H1 (cell line): ENCODE measurements around the gene EIF2AK2. TPM values are rescaled to one million over a fixed set of nuclear protein-coding genes. Genes with fewer than 3 reads are reported as not detected.

ENCODE experiments used
- EGR1 ChIP-seq: IDR thresholded peaks from 2 replicates; pipeline ENCODE4 v1.6.1; 2011; ENCODE audit warnings: low read depth, low read length, borderline replicate concordance
- EZH2 ChIP-seq: fragments of 200-600 bp; sonication (generic); IDR thresholded peaks from 2 replicates; pipeline ENCODE4 v1.7.1; 2012; ENCODE audit warnings: low read depth, mild to moderate bottlenecking, moderate library complexity, low read length, inconsistent platforms; ENCODE audit not compliant: severe bottlenecking
- PHF8 ChIP-seq: fragments of 200-600 bp; sonication (generic); conservative IDR thresholded peaks from 2 replicates; pipeline ENCODE4 v1.7.1; 2012; ENCODE audit warnings: low read depth, mild to moderate bottlenecking, inconsistent platforms, low read length, moderate library complexity
- RBBP5 ChIP-seq: IDR thresholded peaks from 2 replicates; pipeline ENCODE4 v1.7.1; 2012; ENCODE audit warnings: low read depth, mild to moderate bottlenecking, inconsistent platforms, low read length, moderate library complexity, borderline replicate concordance
- TEAD4 ChIP-seq: IDR thresholded peaks from 2 replicates; pipeline ENCODE4 v1.6.1; 2012; ENCODE audit warnings: low read depth, low read length, inconsistent platforms, mixed read lengths
- ZNF274 ChIP-seq: IDR thresholded peaks from 2 replicates; pipeline ENCODE4 v1.7.0; 2012; ENCODE audit warnings: low read length, borderline replicate concordance; ENCODE audit errors: extremely low read depth
- polyA plus RNA-seq, 7 experiments: library from polyadenylated mRNA; depleted of rRNA in 3 of 7; stranded (reverse) in 5 of 7; unstranded in 2 of 7; fragments of >200 nt in 5 of 7; fragments of 200-250 nt in 2 of 7; gene quantifications; 1 replicate in 5 of 7; 2 replicates in 1 of 7; 4 replicates in 1 of 7; pipeline versions ENCODE4 v1.2.1 to v1.2.3, GENCODE V29; 2011 to 2013; ENCODE audit warnings: missing spikeins in 2 of 7, mixed read lengths in 2 of 7
- total RNA-seq: library from RNA; stranded (reverse); fragmentation: NEBNext Ultra II Directional; extraction: Animal tissue kit (Norgen Biotek cat#: 25700); gene quantifications from 2 replicates; pipeline ENCODE4 v1.2.1, GENCODE V29; 2021

Gene EIF2AK2
- total and polyA plus RNA-seq, 2 of the 8 experiments (the other 6 are each of a cell fraction or from before 2014, with no cell fraction given), result 13.1 to 46.9 TPM

DNA sequence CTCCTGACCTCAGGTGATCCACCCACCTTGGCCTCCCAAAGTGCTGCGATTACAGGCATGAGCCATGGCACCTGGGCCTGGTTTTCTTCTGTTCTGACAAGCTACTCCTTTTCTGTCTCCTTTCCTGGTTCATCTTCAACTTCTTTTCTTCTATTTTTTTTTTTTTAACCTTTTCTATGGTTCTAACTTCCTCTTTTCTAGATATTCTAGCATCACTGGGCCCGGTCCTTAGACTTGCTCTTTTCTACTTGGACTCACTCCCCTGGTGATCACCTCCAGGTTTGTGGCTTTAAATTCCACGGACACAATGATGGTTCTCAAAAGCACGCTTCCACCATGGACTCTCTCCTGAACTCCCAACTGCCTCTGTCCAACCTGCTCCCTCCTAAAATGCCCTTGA lies 2.0 kb downstream of the EIF2AK2 start (continued):
- TF ChIP-seq EZH2 (no peak), ZNF274 (no peak), RBBP5 (no peak), PHF8 (no peak), TEAD4 (no peak), EGR1 (no peak)
- TF ChIP-seq, all 59 proteins: peak for 0
